NCI-H2227 treated with DMSO at 0.1 percent for 48 hours (cell line): ENCODE measurements around the gene MYORG.

Experiments
- DNase-seq: peaks from one replicate; lab custom pipeline; 2025; lab: John Stamatoyannopoulos, UW

Gene MYORG

DNA sequence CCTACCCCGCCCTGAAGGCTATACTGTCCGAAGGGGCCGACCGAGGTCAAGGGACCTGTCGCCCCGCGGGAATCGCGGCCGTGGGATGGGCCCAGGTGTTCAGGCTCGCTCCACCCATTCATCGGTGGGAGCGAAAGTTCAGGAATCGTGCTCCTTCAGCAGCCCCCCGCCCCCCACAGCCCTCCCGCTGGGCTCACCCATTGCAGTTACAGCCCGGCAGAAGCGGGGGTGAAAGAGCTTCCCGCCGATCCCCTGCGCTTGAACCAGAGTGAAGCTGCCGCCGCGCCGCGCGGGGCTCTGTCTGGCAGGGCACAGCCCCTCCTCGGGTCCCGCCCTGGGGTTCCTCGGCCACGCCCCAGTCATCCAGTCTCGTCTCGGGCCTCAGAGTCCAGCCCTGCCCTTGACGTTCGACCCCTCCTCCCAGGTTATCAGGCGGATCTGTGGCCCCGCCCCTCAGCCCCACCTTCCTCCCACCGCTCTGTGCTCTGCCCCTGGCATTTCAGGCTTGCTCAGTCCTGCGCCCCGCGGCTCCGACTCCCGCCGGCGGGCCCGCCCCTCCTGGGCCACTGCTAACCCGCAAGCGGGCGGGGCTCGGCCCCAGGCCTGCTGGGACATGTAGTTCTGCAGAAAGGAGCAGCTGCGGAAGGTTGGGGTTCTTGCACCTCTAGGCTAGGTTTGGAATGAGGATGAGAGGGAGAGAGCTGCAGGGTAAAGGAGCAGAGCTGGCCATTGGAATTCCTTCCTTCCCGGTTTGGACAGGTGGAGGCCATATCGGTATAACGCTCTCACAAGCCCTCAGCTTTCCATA lies at the start of gene MYORG:
Gene MYORG, minus strand, starts transcription at position 303 of the 808 bp plus-strand sequence. CDS start 3,955 bp downstream, outside the sequence.
- peak; percentile 86 for DNase-seq

- no peak for DNase-seq
Measured at GRCh38 chr9:34419716-34420504, 43.2 kb upstream of the MYORG start.

DNA sequence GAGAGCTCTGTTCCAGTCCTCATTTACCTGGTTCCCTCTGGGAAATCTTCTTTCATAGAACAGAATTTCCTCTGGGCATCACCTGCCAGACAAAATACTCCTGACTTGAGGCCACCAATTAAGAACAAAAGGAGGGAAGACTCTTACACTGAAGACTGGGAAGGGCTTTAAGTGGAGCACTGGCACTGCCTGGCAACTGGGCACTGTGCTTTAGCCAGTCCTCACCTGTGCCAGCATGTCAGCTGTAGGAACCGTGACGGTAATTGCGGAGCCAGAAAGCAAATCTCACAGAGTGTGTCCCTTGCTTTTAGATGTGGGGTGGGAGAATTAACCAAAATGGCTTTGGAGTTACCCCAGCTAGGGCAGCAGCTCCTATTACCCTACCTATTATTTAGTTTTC lies 41.0 kb upstream of the MYORG start:
- DNase-seq, result peak; percentile 3

DNA sequence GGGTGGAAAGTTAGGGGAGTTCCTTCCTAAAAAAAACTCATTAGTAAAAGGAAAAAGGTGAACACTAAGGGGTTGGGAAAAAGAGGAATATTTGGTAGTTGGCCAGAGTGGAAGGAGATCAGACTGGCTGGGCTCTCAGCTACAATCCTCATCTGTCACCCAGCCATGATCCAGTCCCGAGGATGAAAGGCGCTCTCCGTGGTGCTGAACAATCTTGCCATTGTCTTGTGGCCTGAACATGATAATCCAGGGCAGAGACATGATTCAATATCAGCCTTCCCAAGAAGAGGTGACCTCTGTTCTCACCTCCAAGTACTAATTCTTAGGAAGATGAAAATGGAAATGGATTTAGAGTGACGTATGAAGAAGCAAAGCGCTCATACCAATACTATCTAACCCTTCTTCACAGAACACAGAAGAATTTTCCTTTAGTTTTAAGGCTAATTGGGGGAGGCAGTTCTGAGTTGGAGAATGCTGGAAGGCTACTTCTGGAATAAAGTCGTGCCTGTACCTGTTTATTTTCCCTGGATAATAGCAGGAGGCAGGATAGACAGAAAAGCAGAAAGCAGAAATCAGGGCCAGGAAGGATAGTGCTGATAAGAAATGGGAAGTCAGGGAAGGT lies 36.6 kb upstream of the MYORG start:
- DNase-seq, result no peak

DNA sequence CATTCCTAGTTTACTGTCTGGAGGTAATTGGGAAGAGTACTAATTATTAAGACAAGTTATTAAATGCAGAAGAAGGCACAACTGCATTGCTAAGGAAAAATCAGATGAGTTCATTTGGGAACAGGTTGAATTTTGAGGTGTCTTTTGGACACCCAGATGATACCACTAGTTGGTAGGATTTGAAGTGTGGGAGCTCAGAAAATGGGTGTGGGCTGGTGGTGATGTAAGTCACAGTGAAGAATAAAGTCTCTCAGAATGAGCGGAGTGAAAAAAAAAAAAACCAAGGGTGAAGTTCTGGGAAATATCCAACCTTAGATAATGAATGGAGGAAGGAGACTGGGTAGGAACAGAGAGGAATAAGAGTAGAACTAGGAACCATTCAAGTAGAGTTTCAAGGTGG lies 35.6 kb upstream of the MYORG start:
- no peak for DNase-seq

DNA sequence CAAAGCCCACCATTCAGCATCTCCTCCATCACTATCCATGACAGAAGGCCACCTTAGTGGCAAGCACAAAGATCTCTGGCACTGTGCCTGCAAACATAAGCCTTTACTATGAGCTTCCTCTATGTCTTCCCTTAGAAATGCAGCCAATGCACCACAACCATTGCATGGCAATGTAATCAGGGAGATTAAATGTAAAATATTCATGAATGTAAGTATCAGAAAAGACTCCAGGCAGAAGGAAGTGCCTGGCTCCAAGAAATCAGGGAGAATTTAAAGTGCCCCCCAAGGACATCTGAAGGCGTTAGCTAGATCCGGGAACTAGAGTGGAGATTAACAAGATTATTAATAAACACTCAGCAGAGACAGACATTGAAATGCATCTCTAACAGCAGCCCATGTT lies 32.5 kb upstream of the MYORG start:
- no peak for DNase-seq

- DNase-seq, result no peak
Measured at GRCh38 chr9:34408173-34408572, 31.5 kb upstream of the MYORG start.

DNA sequence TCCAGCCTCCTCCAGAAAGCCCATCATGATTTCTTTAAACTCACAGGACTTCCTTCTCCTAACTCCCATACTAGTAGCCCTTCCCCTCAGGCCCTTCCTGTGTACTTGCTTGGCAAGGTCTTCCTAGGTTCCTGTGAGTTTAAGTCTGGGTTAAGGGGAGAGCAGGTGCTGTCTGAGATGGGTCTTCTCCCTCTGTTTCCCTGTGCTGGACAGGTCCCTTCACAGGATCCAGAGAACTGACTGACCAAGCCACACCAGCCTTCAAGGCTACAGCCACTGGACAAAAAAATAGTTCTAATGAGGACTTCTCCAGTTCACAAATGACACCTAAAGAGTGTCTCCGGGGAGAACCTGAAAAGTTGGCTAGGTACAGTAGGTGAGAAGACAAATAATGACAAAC lies 29.5 kb upstream of the MYORG start:
- no peak for DNase-seq

- no peak for DNase-seq
Measured at GRCh38 chr9:34405719-34406118, 29.0 kb upstream of the MYORG start.

GRCh38 chr9:34403554-34404380 lies 27.1 kb upstream of the MYORG start:
- peak; percentile 46 for DNase-seq

DNA sequence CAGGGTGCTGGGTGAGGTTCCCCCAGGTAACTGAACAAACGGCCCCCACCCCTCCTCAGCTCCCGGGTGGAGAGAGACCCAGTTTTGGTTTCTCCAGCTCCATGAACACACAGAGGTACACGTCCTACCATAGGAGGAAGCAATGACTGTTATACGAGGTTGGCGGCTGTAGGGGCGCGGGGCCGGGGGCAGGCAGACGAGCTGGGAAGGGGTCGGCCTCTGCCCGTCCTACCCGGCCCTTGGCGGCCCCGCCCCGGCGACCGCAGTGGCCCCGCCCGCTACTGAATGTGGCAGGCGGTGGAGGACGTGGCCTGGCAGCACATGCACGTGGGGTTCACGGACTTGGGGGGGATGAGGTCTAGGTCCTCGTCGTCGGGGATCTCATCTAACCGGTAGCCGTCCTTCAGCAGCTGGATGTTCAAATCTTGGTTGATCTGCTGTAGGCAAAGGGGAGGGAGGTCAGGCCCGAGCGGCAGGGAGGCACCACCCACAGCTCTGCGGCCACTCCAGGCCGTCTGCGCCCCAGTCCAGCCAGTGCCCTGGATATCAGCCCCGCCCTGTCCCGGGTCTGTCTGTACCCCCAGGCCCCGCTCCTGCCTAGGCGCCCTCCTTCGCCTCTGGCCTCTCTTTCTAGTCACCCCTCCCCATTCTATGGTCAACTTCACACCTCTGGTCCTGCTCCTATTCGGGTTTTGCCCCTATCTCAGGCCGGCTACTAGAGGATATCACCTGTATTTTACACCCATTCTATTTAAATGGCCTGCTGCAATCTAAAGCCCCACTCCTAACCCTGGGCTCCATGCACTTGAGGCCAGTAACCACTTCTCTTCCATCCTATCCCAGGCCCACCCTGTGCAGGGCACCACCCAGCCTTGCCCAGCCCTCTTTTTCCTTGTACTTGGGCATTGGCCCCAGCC lies 24.2 kb upstream of the MYORG start:
- no peak for DNase-seq

GRCh38 chr9:34400275-34400674 lies 23.6 kb upstream of the MYORG start:
- DNase-seq, result no peak

DNA sequence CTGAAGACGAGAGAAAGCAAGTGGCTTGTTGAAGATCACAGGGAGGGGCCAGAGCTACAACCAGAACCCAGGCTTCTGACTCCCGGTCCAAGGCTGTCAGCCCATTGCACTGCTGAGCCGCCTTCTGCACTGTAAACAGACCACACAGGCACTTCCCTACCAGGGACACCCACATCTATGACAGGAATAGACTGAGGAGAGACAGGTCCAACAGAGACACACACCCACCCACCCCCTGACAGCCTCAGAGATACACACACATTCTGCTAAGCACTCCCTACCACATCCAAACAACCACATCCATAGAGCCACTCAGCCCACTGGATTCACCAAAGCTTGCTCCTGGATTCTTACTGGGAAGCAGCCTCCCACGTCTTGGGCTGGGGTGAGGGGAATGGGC lies 23.0 kb upstream of the MYORG start:
- DNase-seq, result no peak

DNA sequence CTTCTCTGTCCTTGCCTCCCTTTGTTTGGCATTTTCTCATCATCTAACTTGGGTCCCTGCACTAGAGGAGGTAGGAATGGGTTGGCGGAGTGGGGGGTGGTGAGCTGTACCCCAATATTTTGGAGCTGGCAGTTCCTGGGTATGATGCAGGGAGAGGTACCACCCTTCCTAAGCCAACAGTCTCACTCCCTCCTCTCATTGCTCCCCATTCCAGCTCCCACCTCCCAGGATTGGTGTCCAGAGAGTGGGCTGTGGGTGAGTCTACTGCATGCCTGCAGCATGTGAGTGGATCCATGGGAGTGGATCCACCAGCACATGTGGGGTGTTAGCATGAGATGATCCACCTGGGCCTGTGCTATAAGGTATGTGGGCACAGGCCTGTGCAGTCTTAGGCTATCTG lies 22.2 kb upstream of the MYORG start:
- no peak for DNase-seq

- no peak for DNase-seq
Measured at GRCh38 chr9:34396276-34397214, 19.8 kb upstream of the MYORG start.

GRCh38 chr9:34392511-34392910 lies 15.8 kb upstream of the MYORG start:
- no peak for DNase-seq

DNA sequence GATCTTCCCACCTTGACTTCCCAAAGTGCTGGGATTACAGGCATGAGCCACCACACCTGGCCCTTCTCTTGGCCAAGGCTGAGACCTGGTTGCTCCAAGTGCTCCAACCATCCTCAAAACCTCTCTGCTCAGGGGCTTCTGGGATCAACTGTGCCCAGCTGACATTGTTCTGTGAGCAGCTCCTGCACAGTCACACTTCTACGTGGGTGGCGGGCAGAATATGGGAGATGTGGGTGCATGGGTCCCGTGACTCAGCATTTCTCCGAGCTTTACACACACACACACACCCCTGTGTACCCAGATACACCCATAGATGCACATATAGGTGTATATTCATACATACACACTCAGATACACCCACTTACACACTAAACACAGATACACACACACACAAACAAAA lies 10.5 kb upstream of the MYORG start:
- no peak for DNase-seq

DNA sequence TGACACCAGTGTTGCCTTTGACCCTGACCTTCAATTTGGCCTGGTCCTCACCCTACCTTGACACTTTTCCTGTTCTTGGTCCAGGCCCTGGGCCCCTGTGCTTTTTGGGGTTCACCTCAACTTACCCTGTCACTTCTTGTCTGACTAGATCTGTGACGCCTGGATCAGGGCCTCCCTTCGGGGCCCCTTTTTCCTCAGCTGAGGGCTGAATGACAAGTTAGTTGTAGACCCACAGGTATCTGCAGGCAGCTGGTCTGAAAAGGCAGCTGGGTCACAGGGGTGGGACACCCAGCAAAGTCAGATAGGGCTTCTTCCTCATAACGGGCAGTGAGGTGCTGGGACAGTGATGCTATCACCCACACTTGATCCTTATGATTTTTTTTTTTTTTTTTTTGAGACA lies 10.0 kb upstream of the MYORG start:
- no peak for DNase-seq

- DNase-seq, result no peak
Measured at GRCh38 chr9:34385561-34386230, 9.0 kb upstream of the MYORG start.
